PC-9 (cell line): ENCODE results near the gene SP2. TPM values are rescaled to one million over a fixed set of nuclear protein-coding genes. Genes with fewer than 3 reads are reported as not detected.

ENCODE experiments used
- BruUV-seq: library from RNA; stranded (reverse); fragments of 400-500 nt; replicated peaks from 2 replicates; lab custom pipeline; 2021; lab: Mats Ljungman, UMichigan
- CTCF ChIA-PET: fragments of 300-600 bp; sonication (Branson Sonifier 250); formaldehyde crosslinking; loops from one replicate; lab custom pipeline; 2022; ENCODE audit warnings: antibody characterized with exemption; lab: Charles Lee
- POLR2A ChIA-PET: fragments of 300-600 bp; sonication (Branson Sonifier 250); formaldehyde crosslinking; loops from one replicate; lab custom pipeline; 2022; ENCODE audit warnings: antibody characterized with exemption; ENCODE audit not compliant: unreplicated experiment; lab: Charles Lee
- DNase-seq, 2 experiments: peaks; one replicate each; pipeline versions ENCODE4 v3.0.0 to v3.0.0-alpha.2; 2015 to 2022; ENCODE audit warnings: mixed read lengths in 1 of 2
- H2AFZ ChIP-seq: fragments of 200-600 bp; sonication (generic); 2 replicates; pipeline ENCODE4 v1.8.1; 2017; ENCODE audit warnings: antibody characterized with exemption
- H3F3A ChIP-seq: fragments of 200-600 bp; sonication (generic); 2 replicates; pipeline ENCODE4 v1.8.1; 2017; ENCODE audit warnings: antibody characterized with exemption, mild to moderate bottlenecking, low read depth; ENCODE audit not compliant: insufficient read depth
- H3K27ac ChIP-seq: fragments of 200-600 bp; sonication (generic); 2 replicates; pipeline ENCODE4 v1.6.1; 2016; ENCODE audit warnings: mixed run types
- H3K27me3 ChIP-seq: fragments of 200-600 bp; sonication (generic); 2 replicates; pipeline ENCODE4 v1.6.1; 2016; ENCODE audit warnings: low read depth, mixed run types; ENCODE audit not compliant: insufficient read depth
- H3K36me3 ChIP-seq: fragments of 200-600 bp; sonication (generic); 2 replicates; pipeline ENCODE4 v1.6.1; 2016; ENCODE audit warnings: low read depth, mixed run types
- H3K4me1 ChIP-seq: fragments of 200-600 bp; sonication (generic); replicated peaks from 2 replicates; pipeline ENCODE4 v1.6.1; 2016; ENCODE audit warnings: mixed run types; ENCODE audit not compliant: insufficient read depth
- H3K4me2 ChIP-seq: fragments of 200-600 bp; sonication (generic); 2 replicates; pipeline ENCODE4 v1.6.1; 2017; ENCODE audit warnings: mixed run types
- H3K4me3 ChIP-seq: fragments of 200-600 bp; sonication (generic); 2 replicates; pipeline ENCODE4 v1.6.1; 2016; ENCODE audit warnings: mixed run types
- H3K79me2 ChIP-seq: fragments of 200-600 bp; sonication (generic); 2 replicates; pipeline ENCODE4 v1.6.1; 2017; ENCODE audit warnings: low read depth, mixed run types
- H3K9me2 ChIP-seq: fragments of 200-600 bp; sonication (generic); 2 replicates; pipeline ENCODE4 v1.8.1; 2017; ENCODE audit warnings: mild to moderate bottlenecking; ENCODE audit not compliant: insufficient read depth
- H3K9me3 ChIP-seq: fragments of 200-600 bp; sonication (generic); 2 replicates; pipeline ENCODE4 v1.8.1; 2016; ENCODE audit warnings: low read depth; ENCODE audit not compliant: insufficient read depth
- H4K20me1 ChIP-seq: fragments of 200-600 bp; sonication (generic); 2 replicates; pipeline ENCODE4 v1.8.1; 2017; ENCODE audit not compliant: insufficient read depth
- CTCF ChIP-seq: fragments of 200-600 bp; sonication (generic); conservative IDR thresholded peaks from 2 replicates; pipeline ENCODE4 v1.6.1; 2017; ENCODE audit warnings: mixed run types, antibody characterized with exemption, mild to moderate bottlenecking, moderate library complexity
- EZH2 ChIP-seq: fragments of 200-600 bp; sonication (generic); IDR thresholded peaks from 2 replicates; pipeline ENCODE4 v1.8.0; 2017; ENCODE audit warnings: antibody characterized with exemption, low read depth
- intact Hi-C: fragments of 100-400 bp; cut with micrococcal nuclease; formaldehyde crosslinking; loops from one replicate; pipeline ENCODE4 v1.10.0; 2022; ENCODE audit not compliant: unreplicated experiment
- total RNA-seq: library from RNA; stranded (reverse); gene quantifications from 2 replicates; pipeline ENCODE4 v1.2.3, GENCODE V29; 2021

Gene SP2
- total RNA-seq, 1 experiment from 2014 or later, result 18.0 TPM

DNA sequence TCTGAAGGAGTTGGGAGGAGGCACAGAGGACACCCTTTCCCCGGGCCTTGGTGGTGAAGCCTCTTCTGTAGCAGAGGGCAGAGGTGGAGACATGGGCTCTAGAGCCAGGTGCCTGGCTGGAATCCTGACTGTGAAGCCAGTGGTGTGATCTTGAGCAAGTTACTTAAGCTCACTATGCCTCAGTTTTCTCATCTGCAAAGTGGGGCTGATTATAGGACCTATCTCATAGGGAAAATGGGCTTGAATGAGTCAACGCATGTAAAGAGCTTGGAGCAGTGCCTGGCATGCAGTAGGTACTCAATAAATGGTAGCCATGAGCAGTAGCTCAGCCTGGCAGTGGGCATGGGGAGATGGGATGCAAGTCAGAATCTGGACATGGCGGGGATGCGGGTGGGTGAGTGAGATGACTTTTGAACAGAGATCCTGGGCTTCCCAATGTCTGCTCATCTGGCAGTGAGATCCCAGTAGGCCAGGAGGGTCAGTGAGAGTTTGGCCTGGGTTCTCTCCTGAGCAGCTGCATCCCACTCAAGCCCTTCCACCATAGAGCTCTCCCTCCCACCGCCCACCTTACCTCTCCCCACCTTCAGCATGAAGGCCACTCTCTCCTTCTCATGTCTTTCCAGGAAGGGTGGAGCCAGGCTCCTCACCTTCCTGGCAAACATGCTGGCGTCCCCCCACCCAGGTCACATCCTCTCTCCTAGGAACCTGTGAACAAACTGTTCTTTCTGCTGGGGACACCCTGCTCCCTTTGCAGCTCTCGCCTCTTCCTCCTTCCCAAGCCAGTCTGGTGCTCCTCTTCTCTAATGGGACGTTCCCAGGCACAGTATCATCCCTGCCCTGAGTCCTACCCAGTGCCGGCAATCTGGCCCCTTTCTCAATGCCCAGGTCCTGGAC lies 13.1 kb upstream of the SP2 start:
- no peak overlapping the region for H2AFZ ChIP-seq

GRCh38 chr17:47883589-47884426 lies 12.2 kb upstream of the SP2 start:
- no peak for TF ChIP-seq CTCF
- no peak for TF ChIP-seq EZH2
- Histone ChIP-seq H4K20me1 (no peaks in the 10 kb centered on the region), H3K27ac (peak overlapping the region; percentile 91), H3K9me2 (no peaks in the 10 kb centered on the region), H3K4me1 (peaks cover 87% of the 10 kb centered on the region), H3K27me3 (no peaks in the 10 kb centered on the region), H2AFZ (no peak overlapping the region), H3K79me2 (no peaks in the 10 kb centered on the region), H3K4me3 (peak overlapping the region; percentile 50; the same call in 1 of the 2 replicates), H3K36me3 (no peaks in the 10 kb centered on the region), H3K4me2 (peak overlapping the region; percentile 89), H3F3A (peaks cover 66% of the 10 kb centered on the region), H3K9me3 (no peaks in the 10 kb centered on the region)
- CTCF ChIA-PET, result interaction anchor here (1.1 to 1.4 kb wide), 3 partner anchors 21 to 43 kb away, joined by 3 to 10 read pairs (median 4); partner anchors contain the start of gene SCRN2
- peak in 1 of 2 experiments; percentile 95 for DNase-seq
- POLR2A ChIA-PET, result interaction anchor here (0.5 to 0.8 kb wide), 7 partner anchors 20 to 116 kb away, joined by 3 to 6 read pairs (median 4); partner anchors contain the start of genes LRRC46 and MRPL10
- no TSS peak for BruUV-seq
- intact Hi-C loops, result loop anchor here (1.0 to 2.0 kb wide), 2 partner anchors 41 to 73 kb away; no protein-coding TSS in a partner anchor

More for the DNA sequence above, 13.1 kb upstream of the SP2 start:
- Histone ChIP-seq H3K9me2 (no peaks in the 10 kb centered on the region), H3K4me3 (no peak overlapping the region), H3K4me1 (peaks cover 87% of the 10 kb centered on the region), H3K27ac (peak overlapping the region; percentile 91), H3K27me3 (no peaks in the 10 kb centered on the region), H3F3A (peaks cover 65% of the 10 kb centered on the region), H3K9me3 (no peaks in the 10 kb centered on the region), H3K36me3 (no peaks in the 10 kb centered on the region), H4K20me1 (no peaks in the 10 kb centered on the region), H3K79me2 (no peaks in the 10 kb centered on the region), H3K4me2 (peak overlapping the region; percentile 89)
- TF ChIP-seq EZH2, result no peak
- TF ChIP-seq CTCF, result no peak
- DNase-seq, result no peak
- intact Hi-C loops, result loop anchor here (1.0 kb wide), 1 partner anchor 20 kb away; no protein-coding TSS in a partner anchor
- CTCF ChIA-PET, result interaction anchor here (1.4 kb wide), 1 partner anchor 20 kb away, joined by 4 read pairs; no protein-coding TSS in a partner anchor
- POLR2A ChIA-PET, result interaction anchor here (0.7 to 0.8 kb wide), 2 partner anchors 33 to 42 kb away, joined by 4 read pairs; partner anchors contain the start of gene SCRN2
- BruUV-seq, result no TSS peak

DNA sequence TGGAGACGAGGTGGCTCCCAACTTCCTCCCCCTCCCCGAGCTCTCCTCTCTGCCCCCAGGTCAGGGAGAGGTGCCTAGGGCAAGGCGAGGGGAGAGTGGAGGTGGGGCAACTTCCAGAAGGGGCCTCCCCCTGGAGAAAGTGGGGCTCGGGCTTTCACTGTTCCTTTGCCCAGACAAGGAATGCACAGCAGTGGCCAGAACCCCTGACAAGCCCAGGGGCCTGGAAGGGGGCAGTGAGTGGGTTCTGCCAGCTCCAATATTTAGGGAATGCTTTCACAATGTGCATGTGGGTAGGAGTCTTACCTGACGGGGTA lies 11.7 kb upstream of the SP2 start:
- H4K20me1 ChIP-seq, result no peaks in the 10 kb centered on the region
- H3K4me3 ChIP-seq, result peak overlapping the region; percentile 50
- intact Hi-C loops, result loop anchor here (1.0 to 2.0 kb wide), 2 partner anchors 41 to 74 kb away; no protein-coding TSS in a partner anchor
- TF ChIP-seq CTCF, result no peak
- peaks cover 66% of the 10 kb centered on the region for H3F3A ChIP-seq
- ChIA-PET CTCF (interaction anchor here (1.1 to 1.4 kb wide), 3 partner anchors 21 to 43 kb away, joined by 3 to 10 read pairs (median 4); partner anchors contain the start of gene SCRN2), POLR2A (interaction anchor here (0.5 to 1.8 kb wide), 8 partner anchors 11 to 117 kb away, joined by 3 to 10 read pairs (median 4); partner anchors contain the start of genes LRRC46, MRPL10 and SP2)
- H3K4me1 ChIP-seq, result peaks cover 87% of the 10 kb centered on the region
- no peak overlapping the region for H2AFZ ChIP-seq
- no peaks in the 10 kb centered on the region for H3K9me2 ChIP-seq
- H3K27ac ChIP-seq, result peak overlapping the region; percentile 91
- no peaks in the 10 kb centered on the region for H3K36me3 ChIP-seq
- no peaks in the 10 kb centered on the region for H3K79me2 ChIP-seq
- no TSS peak for BruUV-seq
- no peaks in the 10 kb centered on the region for H3K27me3 ChIP-seq
- no peaks in the 10 kb centered on the region for H3K9me3 ChIP-seq
- peak in 1 of 2 experiments; percentile 86 for DNase-seq
- peak overlapping the region; percentile 89 for H3K4me2 ChIP-seq
